Measurements from ENCODE around the gene MPV17L2.
A peak's percentile ranks its signal among the peaks of the same experiment; 100 is the strongest.
"Not testable (repeated sequence)": the region's sequence is repeated elsewhere in the genome, so short reads cannot be mapped to it uniquely, and the experiment has no call there.

MPV17L2 gene

GRCh38 chr19:18192673-18193387 is at the start of gene MPV17L2:
Gene MPV17L2, plus strand, starts transcription at chr19:18193218. Its CDS starts 64 bp downstream, at chr19:18193282.
- peak; percentile 99 for DNase-seq

- no peak for DNase-seq
Measured at GRCh38 chr19:18143902-18144301, 49.1 kb upstream of the MPV17L2 start.

- DNase-seq: no peak
Measured at GRCh38 chr19:18144361-18144760, 48.7 kb upstream of the MPV17L2 start.

GRCh38 chr19:18144906-18145305 is 48.1 kb upstream of the MPV17L2 start:
- no peak for DNase-seq

- no peak for DNase-seq
Measured at GRCh38 chr19:18145391-18145999, 47.5 kb upstream of the MPV17L2 start.

GRCh38 chr19:18147396-18147795 is 45.6 kb upstream of the MPV17L2 start:
- no peak for DNase-seq

GRCh38 chr19:18149596-18149975 is 43.4 kb upstream of the MPV17L2 start:
- DNase-seq: no peak

GRCh38 chr19:18150776-18151624 is 42.0 kb upstream of the MPV17L2 start:
- DNase-seq: no peak

- DNase-seq: peak; percentile 99
Measured at GRCh38 chr19:18152442-18152816, 40.6 kb upstream of the MPV17L2 start.

- peak; percentile 92 to 93 for DNase-seq
Measured at GRCh38 chr19:18152817-18153555, 40.0 kb upstream of the MPV17L2 start, which contains the start of gene PIK3R2. Gene PIK3R2, plus strand, starts transcription at chr19:18153163. Its CDS starts 2,717 bp downstream, at chr19:18155880.

GRCh38 chr19:18153556-18154134 is 39.4 kb upstream of the MPV17L2 start:
- DNase-seq: no peak

GRCh38 chr19:18155095-18156087 is 37.6 kb upstream of the MPV17L2 start:
- DNase-seq: no peak

GRCh38 chr19:18156268-18156667 is 36.8 kb upstream of the MPV17L2 start:
- DNase-seq: no peak

- no peak for DNase-seq
Measured at GRCh38 chr19:18156841-18157464, 36.1 kb upstream of the MPV17L2 start.

GRCh38 chr19:18157465-18158063 is 35.5 kb upstream of the MPV17L2 start:
- no peak for DNase-seq

- no peak for DNase-seq
Measured at GRCh38 chr19:18158467-18158866, 34.6 kb upstream of the MPV17L2 start.

GRCh38 chr19:18159059-18159616 is 33.9 kb upstream of the MPV17L2 start:
- DNase-seq: not testable (repeated sequence)

GRCh38 chr19:18159810-18160209 is 33.2 kb upstream of the MPV17L2 start:
- DNase-seq: no peak

- DNase-seq: no peak
Measured at GRCh38 chr19:18160493-18160970, 32.5 kb upstream of the MPV17L2 start.
